HCT116 (cell line): ENCODE measurements around the gene AKAP13. TPM values are rescaled to one million over a fixed set of nuclear protein-coding genes. Genes with fewer than 3 reads are reported as not detected.
"Not testable (repeated sequence)": the region's sequence is repeated elsewhere in the genome, so short reads cannot be mapped to it uniquely, and the experiment has no call there.

Experiments used
- ATAC-seq: fragments of 200-7000 bp; cut with Tn5 transposase; 2 replicates; pipeline ENCODE4 v1.9.1; 2020; ENCODE audit warnings: mild to moderate bottlenecking, moderate library complexity
- BruUV-seq: library from RNA; stranded (reverse); fragments of 400-500 nt; replicated peaks from 2 replicates; lab custom pipeline; 2021; lab: Mats Ljungman, UMichigan
- CTCF ChIA-PET: fragments of 300-600 bp; sonication (Branson Sonifier 250); formaldehyde crosslinking; loops from one replicate; lab custom pipeline; 2021; ENCODE audit warnings: antibody characterized with exemption; lab: Charles Lee
- POLR2A ChIA-PET: fragments of 300-600, 350-600 bp; sonication (Branson Sonifier 250); formaldehyde crosslinking; loops from one replicate; lab custom pipeline; 2021; ENCODE audit warnings: antibody characterized with exemption; lab: Charles Lee
- RAD21 ChIA-PET, 2 experiments: fragments of 300-600 bp; sonication (Branson Sonifier 250); formaldehyde crosslinking; loops; one replicate each; lab custom pipeline; 2023; ENCODE audit warnings: low total read pairs in 2 of 2; ENCODE audit not compliant: uncharacterized antibody in 2 of 2, unreplicated experiment in 2 of 2, low non-redundant PET in 1 of 2; lab: Charles Lee
- DNase-seq: peaks from one replicate; pipeline ENCODE4 v3.0.0-alpha.2; 2010; ENCODE audit warnings: low read depth, low spot score
- H2AFZ ChIP-seq: fragments of 200-600 bp; shearing (Covaris generic), sonication (generic); 2 replicates; pipeline ENCODE4 v1.6.1; 2017; ENCODE audit warnings: low read depth, mixed run types, mixed read lengths, antibody characterized with exemption, low read length; ENCODE audit not compliant: poor library complexity, severe bottlenecking
- H3K27ac ChIP-seq: 2 replicates; pipeline ENCODE4 v1.5.1; 2012; ENCODE audit warnings: low read depth, low read length
- H3K27me3 ChIP-seq: fragments of 200-600 bp; sonication (generic); 2 replicates; pipeline ENCODE4 v1.6.1; 2016; ENCODE audit warnings: mixed run types, low read length, mixed read lengths; ENCODE audit not compliant: insufficient read depth
- H3K36me3 ChIP-seq, 2 experiments: fragments of 200-500 bp in 1 of 2; fragments of 200-600 bp in 1 of 2; sonication (Bioruptor generic) in 1 of 2; sonication (generic) in 1 of 2; 2 replicates each; pipeline versions ENCODE4 v1.5.1 to v1.6.1; 2014 to 2016; ENCODE audit warnings: low read length in 2 of 2, inconsistent platforms in 1 of 2, mixed read lengths in 1 of 2, mixed run types in 1 of 2; ENCODE audit not compliant: insufficient read depth in 2 of 2, control insufficient read depth in 1 of 2
- H3K4me1 ChIP-seq, 2 experiments: fragments of 200-600 bp in 1 of 2; sonication (generic) in 1 of 2; 2 replicates each; pipeline versions ENCODE4 v1.5.1 to v1.6.1; 2012 to 2017; ENCODE audit warnings: low read length in 2 of 2, inconsistent platforms in 1 of 2, mild to moderate bottlenecking in 1 of 2, mixed read lengths in 1 of 2, mixed run types in 1 of 2, moderate library complexity in 1 of 2; ENCODE audit not compliant: insufficient read depth in 2 of 2, control insufficient read depth in 1 of 2
- H3K4me2 ChIP-seq: fragments of 200-600 bp; sonication (generic); 2 replicates; pipeline ENCODE4 v1.6.1; 2017; ENCODE audit warnings: mixed run types, low read length, mixed read lengths
- H3K4me3 ChIP-seq, 2 experiments: fragments of 200-600 bp in 1 of 2; sonication (generic) in 1 of 2; replicated peaks in 1 of 2; 2 replicates each; pipeline ENCODE4 v1.5.1; 2011 to 2016; ENCODE audit warnings: low read length in 2 of 2, control low read depth in 1 of 2, low read depth in 1 of 2, mild to moderate bottlenecking in 1 of 2, mixed read lengths in 1 of 2, mixed run types in 1 of 2
- H3K79me2 ChIP-seq: fragments of 200-600 bp; sonication (generic); 2 replicates; pipeline ENCODE4 v1.6.1; 2017; ENCODE audit warnings: mild to moderate bottlenecking, mixed run types, low read length, moderate library complexity, mixed read lengths; ENCODE audit not compliant: insufficient read depth
- H3K9ac ChIP-seq: fragments of 200-600 bp; sonication (generic); 2 replicates; pipeline ENCODE4 v1.6.1; 2016; ENCODE audit warnings: low read length, mixed read lengths
- H3K9me2 ChIP-seq: fragments of 200-600 bp; sonication (generic), shearing (Covaris generic); 2 replicates; pipeline ENCODE4 v1.6.1; 2017; ENCODE audit warnings: mixed run types, mild to moderate bottlenecking, moderate library complexity; ENCODE audit not compliant: insufficient read depth
- H3K9me3 ChIP-seq, 2 experiments: fragments of 200-500 bp in 1 of 2; fragments of 200-600 bp in 1 of 2; sonication (Bioruptor generic) in 1 of 2; sonication (generic) in 1 of 2; 2 replicates each; pipeline ENCODE4 v1.6.1; 2014 to 2017; ENCODE audit warnings: low read length in 2 of 2, mixed read lengths in 2 of 2, inconsistent platforms in 1 of 2, low read depth in 1 of 2, mild to moderate bottlenecking in 1 of 2, mixed run types in 1 of 2, moderate library complexity in 1 of 2; ENCODE audit not compliant: control insufficient read depth in 1 of 2, insufficient read depth in 1 of 2
- H4K20me1 ChIP-seq: fragments of 200-600 bp; sonication (generic), shearing (Covaris generic); 2 replicates; pipeline ENCODE4 v1.6.1; 2017; ENCODE audit warnings: mixed run types, mild to moderate bottlenecking, moderate library complexity; ENCODE audit not compliant: insufficient read depth
- POLR2A ChIP-seq: IDR thresholded peaks from 2 replicates; pipeline ENCODE4 v1.7.0; 2011; ENCODE audit warnings: borderline replicate concordance; ENCODE audit not compliant: insufficient read depth, insufficient read length; ENCODE audit errors: extremely low read depth
- SP1 ChIP-seq: IDR thresholded peaks from 2 replicates; pipeline ENCODE4 v1.6.1; 2012; ENCODE audit warnings: low read depth
- intact Hi-C: fragments of 100-400 bp; cut with micrococcal nuclease; formaldehyde crosslinking; loops from 2 replicates; pipeline ENCODE4 v1.10.0; 2022
- total RNA-seq: library from RNA; stranded (reverse); gene quantifications from one replicate; pipeline ENCODE4 v1.2.1, GENCODE V29; 2021; ENCODE audit not compliant: unreplicated experiment
- TF ChIP-seq, protein P1 (sequence below): IDR thresholded peaks from 2 replicates; pipeline ENCODE4 v1.6.1; 2012

Gene AKAP13
- total RNA-seq, 1 experiment from 2014 or later: 43.1 TPM

DNA sequence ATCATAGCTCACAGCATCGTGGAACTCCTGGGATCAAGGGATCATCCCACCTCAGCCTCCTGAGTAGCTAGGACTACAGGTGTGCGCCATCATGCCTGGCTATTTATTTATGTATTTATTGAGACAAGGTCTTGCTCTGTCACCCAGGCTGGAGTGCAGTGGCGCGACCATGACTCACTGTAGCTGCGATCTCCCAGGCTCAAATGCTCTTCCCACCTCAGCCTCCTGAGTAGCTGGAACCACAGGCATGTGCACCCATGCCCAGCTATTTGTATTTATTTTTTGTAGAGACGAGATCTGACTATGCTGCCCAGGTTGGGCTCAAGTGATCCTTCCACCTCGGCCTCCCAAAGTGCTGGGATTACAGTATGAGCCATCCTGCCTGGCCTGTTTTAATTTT is 107.4 kb downstream of the AKAP13 start:
- DNase-seq, H3K4me3 ChIP-seq, ATAC-seq, H3K36me3 ChIP-seq, H3K4me2 ChIP-seq, H3K4me1 ChIP-seq, H2AFZ ChIP-seq, H3K9ac ChIP-seq, H3K27ac ChIP-seq, H3K27me3 ChIP-seq, POLR2A ChIA-PET, H3K9me3 ChIP-seq, BruUV-seq, RAD21 ChIA-PET, H4K20me1 ChIP-seq, H3K9me2 ChIP-seq: not testable (repeated sequence)
- H3K79me2 ChIP-seq: peaks cover 16% of the 10 kb centered on the region
- CTCF ChIA-PET: interaction anchor here (1.9 kb wide), 1 partner anchor 17 kb away, joined by 6 read pairs; no protein-coding TSS in a partner anchor
- intact Hi-C loops: loop anchor here (10.0 kb wide), 1 partner anchor 347 kb away; no protein-coding TSS in a partner anchor

DNA sequence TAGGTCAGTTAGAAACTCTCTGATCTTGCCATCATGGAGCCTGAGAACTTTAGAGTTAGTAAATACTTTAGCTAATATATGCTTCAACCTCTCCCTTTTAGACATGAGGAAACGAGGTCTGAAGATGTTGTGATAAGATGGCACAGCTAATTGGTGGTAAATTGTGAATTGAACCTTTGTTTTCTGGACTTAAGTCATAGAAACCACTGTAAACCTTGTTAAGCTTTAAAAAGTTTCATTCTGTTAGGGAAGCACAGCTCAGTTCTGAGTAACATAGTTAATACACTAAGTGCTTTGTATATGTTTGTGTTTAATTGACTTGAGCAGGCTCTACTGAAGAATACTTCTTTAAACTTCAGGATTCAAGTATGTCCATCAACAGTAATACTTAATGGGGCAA is 108.6 kb downstream of the AKAP13 start:
- peaks cover 20% of the 10 kb centered on the region for H3K79me2 ChIP-seq
- no peak overlapping the region for H3K4me2 ChIP-seq
- H3K4me1 ChIP-seq: peaks cover 5 to 13% of the 10 kb centered on the region in 2 experiments
- ATAC-seq (no peak), DNase-seq (no peak)
- no peak overlapping the region for H2AFZ ChIP-seq
- H3K9me2 ChIP-seq: no peaks in the 10 kb centered on the region
- no peak overlapping the region for H3K9ac ChIP-seq
- no TSS peak for BruUV-seq
- no peaks in the 10 kb centered on the region for H3K36me3 ChIP-seq
- no peak for TF ChIP-seq POLR2A
- TF ChIP-seq SP1: no peak
- TF ChIP-seq, protein P1, sequence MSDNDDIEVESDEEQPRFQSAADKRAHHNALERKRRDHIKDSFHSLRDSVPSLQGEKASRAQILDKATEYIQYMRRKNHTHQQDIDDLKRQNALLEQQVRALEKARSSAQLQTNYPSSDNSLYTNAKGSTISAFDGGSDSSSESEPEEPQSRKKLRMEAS: no peak
- no peaks in the 10 kb centered on the region for H3K9me3 ChIP-seq
- H4K20me1 ChIP-seq: no peaks in the 10 kb centered on the region
- ChIA-PET CTCF (interaction anchor here (1.9 kb wide), 1 partner anchor 16 kb away, joined by 6 read pairs; no protein-coding TSS in a partner anchor), POLR2A (no interaction called here), RAD21 (no interaction called here)
- no peak overlapping the region for H3K27ac ChIP-seq
- H3K4me3 ChIP-seq: no peak overlapping the region
- H3K27me3 ChIP-seq: no peaks in the 10 kb centered on the region
- intact Hi-C loops: loop anchor here (10.0 kb wide), 1 partner anchor 346 kb away; no protein-coding TSS in a partner anchor
